SH-SY5Y (cell line): Measurements from ENCODE around the gene PLB1.

ENCODE experiments used
- GATA2 ChIP-seq: IDR thresholded peaks from 2 replicates; pipeline ENCODE4 v1.6.1; 2011; ENCODE audit warnings: mild to moderate bottlenecking, low read depth, low read length
- GATA3 ChIP-seq: IDR thresholded peaks from 2 replicates; pipeline ENCODE4 v1.6.1; 2011; ENCODE audit warnings: low read depth, mild to moderate bottlenecking, low read length, moderate library complexity

Gene PLB1

DNA sequence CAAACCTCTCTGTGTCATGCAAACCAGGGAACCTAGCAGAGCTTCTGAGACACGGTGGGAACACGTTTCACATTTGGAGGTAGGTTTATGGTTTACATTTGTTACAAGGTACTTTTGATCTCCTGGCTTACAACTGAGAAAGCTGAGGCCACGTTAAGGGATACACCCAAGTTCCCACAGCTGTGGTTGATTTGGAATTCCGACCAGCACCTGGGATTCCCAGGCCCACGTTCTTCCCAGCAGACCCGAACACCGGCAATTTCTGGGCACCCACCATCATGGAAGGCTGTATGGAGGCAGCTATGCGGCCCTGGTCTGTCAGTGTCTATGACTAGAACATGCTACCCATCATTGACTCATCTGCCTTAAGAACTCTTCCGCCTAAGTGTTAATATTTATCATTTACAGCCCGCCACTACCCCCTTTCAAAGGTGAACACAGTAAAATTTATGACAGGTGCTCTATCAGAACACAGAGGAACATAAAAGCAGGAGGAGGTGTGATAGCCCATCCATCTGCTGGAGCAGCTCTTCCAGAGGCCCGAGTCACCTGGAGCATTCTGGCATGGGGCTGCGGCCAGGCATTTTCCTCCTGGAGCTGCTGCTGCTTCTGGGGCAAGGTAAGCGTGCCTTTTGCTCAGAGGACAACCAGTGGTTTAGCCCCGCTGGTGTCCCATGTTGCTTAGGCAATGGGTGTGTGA lies at the start of gene PLB1:
Gene PLB1 (plus strand): TSS at position 510 of the 700 bp plus-strand sequence. CDS start 55 bp downstream, at position 565.
- TF ChIP-seq GATA2 (no peak), GATA3 (no peak)

DNA sequence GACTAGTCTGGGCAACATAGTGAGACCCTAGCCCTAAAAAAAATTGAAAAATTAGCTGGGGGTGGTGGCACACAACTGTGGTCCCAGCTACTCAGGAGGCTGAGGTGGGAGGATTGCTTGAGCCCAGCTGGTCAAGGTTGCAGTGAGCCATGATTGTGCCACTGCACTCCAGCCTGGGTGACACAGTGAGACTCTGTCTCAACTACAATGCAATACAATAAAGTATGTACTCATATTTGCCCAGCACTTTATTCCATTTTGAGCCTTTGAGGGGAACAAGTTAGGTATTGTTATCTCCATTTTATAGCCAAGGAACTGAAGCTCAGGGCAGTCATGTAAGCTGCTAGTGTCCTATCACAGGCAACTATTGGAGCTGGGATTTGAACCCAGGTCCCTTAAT lies 49.3 kb upstream of the PLB1 start:
- TF ChIP-seq GATA3 (no peak), GATA2 (no peak)

DNA sequence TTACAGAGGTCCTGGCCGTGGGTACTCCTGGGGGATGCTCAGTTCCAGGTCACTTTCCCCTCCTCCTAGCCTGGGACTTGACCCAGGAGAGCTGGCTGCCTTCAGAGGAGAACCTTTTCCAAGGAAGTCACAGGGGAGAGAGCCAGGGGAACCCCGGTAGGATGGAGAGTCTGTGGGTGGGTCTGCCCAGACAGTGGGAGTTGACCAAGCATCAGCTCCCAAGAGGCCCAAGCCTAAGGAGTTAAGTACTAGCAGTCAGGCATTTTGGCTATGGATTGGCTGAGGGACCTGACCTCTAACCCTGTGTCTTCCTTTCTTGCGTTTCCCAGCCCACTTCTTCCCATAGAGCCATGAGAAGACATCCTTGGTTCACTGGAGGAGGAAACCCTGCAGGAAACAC lies 48.8 kb upstream of the PLB1 start:
- no peak for TF ChIP-seq GATA2
- TF ChIP-seq GATA3: no peak

GRCh38 chr2:28447943-28448792 lies 47.7 kb upstream of the PLB1 start:
- TF ChIP-seq GATA2: no peak
- TF ChIP-seq GATA3: no peak

GRCh38 chr2:28448793-28449100 lies 47.1 kb upstream of the PLB1 start:
- TF ChIP-seq GATA3 (no peak), GATA2 (no peak)

DNA sequence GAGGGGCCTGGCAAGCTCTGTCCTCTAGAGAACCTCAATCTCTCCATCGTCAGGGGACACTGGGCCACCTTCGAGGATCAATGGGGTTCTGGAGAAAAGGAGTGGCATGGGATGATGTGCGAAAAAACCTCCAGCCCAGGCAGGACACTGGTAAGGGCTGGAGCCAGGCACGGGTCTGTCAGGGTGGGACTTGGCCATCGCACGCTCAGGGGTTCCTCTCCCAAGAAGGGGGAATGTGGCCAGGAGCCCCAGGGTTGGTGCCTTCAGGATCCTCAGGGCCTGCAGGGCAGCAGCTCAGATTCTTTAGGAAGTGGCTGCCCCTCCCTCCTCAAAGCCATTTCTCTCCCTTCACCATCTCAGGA lies 46.8 kb upstream of the PLB1 start:
- TF ChIP-seq GATA3: no peak
- TF ChIP-seq GATA2: no peak

GRCh38 chr2:28449488-28450395 lies 46.1 kb upstream of the PLB1 start:
- TF ChIP-seq GATA3 (no peak), GATA2 (no peak)

DNA sequence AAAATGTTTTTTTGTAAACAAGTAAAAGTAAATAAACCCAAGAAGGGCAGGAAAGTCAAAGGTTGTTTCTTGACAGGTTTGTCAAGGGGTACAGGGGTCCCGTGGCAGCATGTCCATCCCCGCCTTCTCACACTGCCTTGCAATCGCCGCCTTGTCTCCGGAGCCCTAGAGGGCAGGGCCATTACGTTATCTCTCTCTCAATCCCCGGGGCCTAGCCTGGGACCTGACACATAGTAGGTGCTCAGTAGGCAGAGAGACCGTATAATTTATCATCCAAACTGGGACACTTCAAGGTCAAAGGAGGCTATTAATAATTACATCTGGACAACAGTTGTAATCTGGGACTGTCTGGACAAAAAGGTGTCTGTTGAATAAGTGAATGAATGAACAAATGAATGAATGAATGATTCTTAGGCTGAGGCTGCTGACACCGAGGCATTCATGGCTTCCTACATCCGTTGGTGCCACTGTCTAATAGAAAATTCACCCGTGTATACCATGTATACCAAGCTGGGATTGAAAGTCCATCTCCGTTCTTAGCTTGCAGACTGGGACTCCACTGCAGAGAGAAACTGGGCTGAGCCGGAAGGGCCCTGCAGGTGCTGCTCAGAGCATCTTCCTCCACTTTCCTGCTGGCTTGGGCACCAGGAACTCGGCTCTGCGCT lies 44.8 kb upstream of the PLB1 start:
- TF ChIP-seq GATA2 (no peak), GATA3 (no peak)

- TF ChIP-seq GATA3 (no peak), GATA2 (no peak)
These were observed 43.9 kb upstream of the PLB1 start for GRCh38 chr2:28451793-28452533.

- TF ChIP-seq GATA3 (no peak), GATA2 (no peak)
These were observed 43.3 kb upstream of the PLB1 start for GRCh38 chr2:28452534-28453081.

GRCh38 chr2:28453396-28453795 lies 42.5 kb upstream of the PLB1 start:
- TF ChIP-seq GATA2 (no peak), GATA3 (no peak)

GRCh38 chr2:28454016-28454930 lies 41.6 kb upstream of the PLB1 start:
- TF ChIP-seq GATA2 (no peak), GATA3 (no peak)
